ENCODE results near the gene TSPAN18. TPM values are rescaled to one million over a fixed set of nuclear protein-coding genes. Genes with fewer than 3 reads are reported as not detected.

Gene TSPAN18
- total RNA-seq, 1 donor from 2014 or later, result 38.4 TPM

DNA sequence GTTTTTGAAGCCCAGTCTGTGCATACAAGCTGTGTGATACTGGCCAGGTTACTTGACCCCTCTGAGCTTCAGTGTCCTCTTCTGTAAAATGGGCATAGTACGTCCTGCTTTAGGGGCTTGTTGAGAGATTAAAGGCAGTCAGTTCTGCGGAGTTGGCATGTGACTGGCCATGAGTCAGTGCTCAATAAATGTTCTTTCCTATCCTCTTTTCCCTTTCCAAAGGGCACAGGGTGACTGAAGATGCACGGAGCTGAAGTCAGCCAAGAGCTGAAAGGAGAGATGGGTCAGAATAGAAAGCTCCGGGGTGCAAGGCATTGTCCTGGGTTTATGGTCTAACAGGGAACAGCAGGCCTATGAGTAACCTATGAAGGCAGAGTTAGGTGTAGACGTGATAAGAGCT lies 175.0 kb downstream of the TSPAN18 start:
- DNase-seq (no peak), ATAC-seq (no peak)
- no peaks in the 10 kb centered on the region for H3K4me1 ChIP-seq
- no peak overlapping the region for H3K4me3 ChIP-seq
- no peak overlapping the region for H3K27ac ChIP-seq
- no peaks in the 10 kb centered on the region for H3K9me3 ChIP-seq
- no peaks in the 10 kb centered on the region for H3K36me3 ChIP-seq
- TF ChIP-seq CTCF (IDR thresholded peaks at IDR 0.05), result no peak
- no peaks in the 10 kb centered on the region for H3K27me3 ChIP-seq (ENCODE audit: low read depth)
- intact Hi-C loops (cut with DNase I), result loop anchor here (10.0 kb wide), 1 partner anchor 277 kb away; no protein-coding TSS in a partner anchor

GRCh38 chr11:44903035-44903434 lies 176.3 kb downstream of the TSPAN18 start:
- no peaks in the 10 kb centered on the region for H3K36me3 ChIP-seq
- ATAC-seq (no peak), DNase-seq (no peak)
- H3K4me3 ChIP-seq, result no peak overlapping the region
- no peaks in the 10 kb centered on the region for H3K9me3 ChIP-seq
- no peaks in the 10 kb centered on the region for H3K27me3 ChIP-seq (ENCODE audit: low read depth)
- H3K27ac ChIP-seq, result no peak overlapping the region
- TF ChIP-seq CTCF (IDR thresholded peaks at IDR 0.05), result no peak
- intact Hi-C loops (cut with DNase I), result loop anchor here (10.0 kb wide), 1 partner anchor 278 kb away; no protein-coding TSS in a partner anchor
- no peaks in the 10 kb centered on the region for H3K4me1 ChIP-seq

GRCh38 chr11:44903518-44903917 lies 176.8 kb downstream of the TSPAN18 start:
- no peaks in the 10 kb centered on the region for H3K27me3 ChIP-seq (ENCODE audit: low read depth)
- DNase-seq, result no peak
- H3K4me3 ChIP-seq, result no peak overlapping the region
- no peak overlapping the region for H3K27ac ChIP-seq
- no peaks in the 10 kb centered on the region for H3K4me1 ChIP-seq
- TF ChIP-seq CTCF (IDR thresholded peaks at IDR 0.05), result no peak
- H3K9me3 ChIP-seq, result no peaks in the 10 kb centered on the region
- ATAC-seq, result no peak
- intact Hi-C loops (cut with DNase I), result loop anchor here (10.0 kb wide), 1 partner anchor 279 kb away; no protein-coding TSS in a partner anchor
- no peaks in the 10 kb centered on the region for H3K36me3 ChIP-seq

DNA sequence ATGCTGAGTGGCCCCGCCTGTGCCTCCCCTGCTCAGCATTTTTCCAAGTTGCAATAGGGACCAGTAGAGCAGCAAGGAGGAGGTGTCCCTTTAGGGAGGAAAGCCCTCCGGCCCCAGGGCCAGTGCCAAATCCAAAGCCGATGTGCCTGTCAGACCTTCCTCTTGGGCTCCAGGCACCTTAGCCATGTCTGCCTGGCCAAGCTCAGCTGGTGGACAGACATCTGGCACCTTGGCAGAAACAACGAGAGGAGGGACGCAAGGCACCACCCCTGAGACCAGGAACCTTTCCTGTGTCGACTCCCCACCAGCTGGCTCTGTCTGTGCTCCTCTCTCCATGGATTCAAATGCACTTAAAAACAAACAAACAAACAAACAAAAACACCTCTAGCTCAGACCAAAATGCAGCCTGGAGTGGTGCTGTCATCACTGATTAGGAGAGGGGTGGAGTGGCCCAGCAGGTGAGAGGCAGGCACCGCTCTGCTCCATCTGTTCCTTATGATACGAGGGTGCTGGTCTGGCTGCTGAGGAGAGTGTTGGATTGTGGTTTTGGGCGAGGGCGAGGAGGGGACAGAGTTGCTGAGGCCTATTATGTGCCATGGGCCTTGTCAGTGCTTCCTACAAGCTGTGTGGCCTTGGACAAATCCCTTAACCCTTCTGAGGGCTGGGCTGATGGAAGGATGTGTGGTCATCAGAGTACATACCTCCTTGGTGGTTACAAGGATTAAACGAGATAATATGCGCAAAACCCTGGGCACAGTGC lies 177.7 kb downstream of the TSPAN18 start:
- intact Hi-C loops (cut with DNase I), result loop anchor here (10.0 kb wide), 1 partner anchor 280 kb away; no protein-coding TSS in a partner anchor
- no peak for ATAC-seq
- H3K27ac ChIP-seq, result no peak overlapping the region
- H3K27me3 ChIP-seq (ENCODE audit: low read depth), result no peaks in the 10 kb centered on the region
- H3K36me3 ChIP-seq, result no peaks in the 10 kb centered on the region
- DNase-seq, result no peak
- TF ChIP-seq CTCF (IDR thresholded peaks at IDR 0.05), result no peak
- no peaks in the 10 kb centered on the region for H3K9me3 ChIP-seq
- no peaks in the 10 kb centered on the region for H3K4me1 ChIP-seq
- H3K4me3 ChIP-seq, result no peak overlapping the region

GRCh38 chr11:44905131-44905866 lies 178.5 kb downstream of the TSPAN18 start:
- TF ChIP-seq CTCF (IDR thresholded peaks at IDR 0.05), result no peak
- DNase-seq, result no peak
- Histone ChIP-seq H3K4me3 (no peak overlapping the region), H3K27me3 (ENCODE audit: low read depth) (no peaks in the 10 kb centered on the region), H3K4me1 (no peaks in the 10 kb centered on the region), H3K36me3 (no peaks in the 10 kb centered on the region), H3K27ac (no peak overlapping the region), H3K9me3 (no peaks in the 10 kb centered on the region)
- ATAC-seq, result no peak
- intact Hi-C loops (cut with DNase I), result loop anchor here (10.0 kb wide), 1 partner anchor 280 kb away; no protein-coding TSS in a partner anchor

Data from lower lobe of right lung (tissue), 2 donors.